HepG2 (cell line): Measurements from ENCODE around the gene MALRD1. TPM values are rescaled to one million over a fixed set of nuclear protein-coding genes. Genes with fewer than 3 reads are reported as not detected.

ENCODE experiments used
- ATAC-seq: fragments of 200-7000 bp; cut with Tn5 transposase; 3 replicates; pipeline ENCODE4 v1.9.1; 2020; ENCODE audit warnings: mild to moderate bottlenecking, moderate library complexity
- BruUV-seq: library from RNA; stranded (reverse); fragments of 400-500 nt; replicated peaks from 2 replicates; lab custom pipeline; 2021; lab: Mats Ljungman, UMichigan
- CTCF ChIA-PET: fragments of 300-600 bp; formaldehyde crosslinking; extraction: SDS; loops from one replicate; lab custom pipeline; 2021; ENCODE audit warnings: low total read pairs, inconsistent platforms, low intra/inter-chr PET ratio; lab: Yijun Ruan, JAX
- POLR2A ChIA-PET: fragments of 350-600 bp; sonication (Branson Sonifier 250); formaldehyde crosslinking; loops from one replicate; lab custom pipeline; 2020; ENCODE audit warnings: antibody characterized with exemption, inconsistent platforms; lab: Yijun Ruan, JAX
- DNase-seq: peaks from one replicate; pipeline ENCODE4 v3.0.0-alpha.2; 2015; ENCODE audit warnings: low spot score
- FAIRE-seq: peaks from 3 replicates; lab custom pipeline; 2011; peaks lifted over from hg19 to GRCh38; lab: Jason Lieb, UNC
- H2AFZ ChIP-seq: one replicate; pipeline ENCODE4 v1.6.1; 2011; ENCODE audit warnings: low read length, inconsistent platforms
- H3K27ac ChIP-seq: fragments of 300-600 bp; 3 replicates; pipeline ENCODE4 v1.8.0; 2011; ENCODE audit warnings: mixed run types, mild to moderate bottlenecking, mixed read lengths, low read length, inconsistent platforms; ENCODE audit not compliant: insufficient read depth; ENCODE audit errors: extremely low read length
- H3K27me3 ChIP-seq, 2 experiments: fragments of 200-600 bp in 1 of 2; 2 replicates in 1 of 2; 3 replicates in 1 of 2; pipeline versions ENCODE4 v1.6.0 to v1.8.0; 2011; ENCODE audit warnings: low read length in 2 of 2, mild to moderate bottlenecking in 2 of 2, moderate library complexity in 2 of 2, inconsistent platforms in 1 of 2; ENCODE audit not compliant: insufficient read depth in 2 of 2, control insufficient read depth in 1 of 2
- H3K36me3 ChIP-seq, 2 experiments: fragments of 200-600 bp in 1 of 2; replicated peaks in 1 of 2; 2 replicates in 1 of 2; 3 replicates in 1 of 2; pipeline versions ENCODE4 v1.5.1 to v1.8.0; 2011; ENCODE audit warnings: low read length in 2 of 2, inconsistent platforms in 1 of 2; ENCODE audit not compliant: insufficient read depth in 2 of 2, control insufficient read depth in 1 of 2
- H3K4me1 ChIP-seq: 2 replicates; pipeline ENCODE4 v1.5.1; 2012; ENCODE audit warnings: low read length, inconsistent platforms; ENCODE audit not compliant: insufficient read depth
- H3K4me2 ChIP-seq: 2 replicates; pipeline ENCODE4 v1.6.0; 2011; ENCODE audit warnings: low read depth, low read length, inconsistent platforms
- H3K4me3 ChIP-seq, 3 experiments: fragments of 200-600 bp in 1 of 3; sonication (generic), shearing (Covaris generic) in 1 of 3; replicated peaks in 1 of 3; 2 replicates each; pipeline ENCODE4 v1.5.1; 2011 to 2016; ENCODE audit warnings: low read length in 3 of 3, inconsistent platforms in 2 of 3, low read depth in 2 of 3, mild to moderate bottlenecking in 2 of 3, control low read depth in 1 of 3, mixed read lengths in 1 of 3; ENCODE audit not compliant: insufficient read depth in 1 of 3
- H3K79me2 ChIP-seq: one replicate; pipeline ENCODE4 v1.6.1; 2011; ENCODE audit warnings: low read length, inconsistent platforms; ENCODE audit not compliant: insufficient read depth
- H3K9ac ChIP-seq: 2 replicates; pipeline ENCODE4 v1.6.0; 2011; ENCODE audit warnings: mild to moderate bottlenecking, low read depth, low read length, inconsistent platforms; ENCODE audit not compliant: insufficient read depth
- H3K9me3 ChIP-seq: 2 replicates; pipeline ENCODE4 v1.5.1; 2012; ENCODE audit warnings: mild to moderate bottlenecking, low read length
- H4K20me1 ChIP-seq: 2 replicates; pipeline ENCODE4 v1.6.0; 2011; ENCODE audit warnings: inconsistent platforms, mild to moderate bottlenecking, low read length, moderate library complexity; ENCODE audit not compliant: insufficient read depth
- CEBPB ChIP-seq: IDR thresholded peaks from 2 replicates; pipeline ENCODE4 v1.6.1; 2011; ENCODE audit warnings: low read depth, low read length, improper control_type of control experiment, borderline replicate concordance
- MAF1 ChIP-seq: sonication (generic); formaldehyde crosslinking; IDR thresholded peaks from 2 replicates; pipeline ENCODE4 v1.5.0; 2020; ENCODE audit warnings: missing genetic modification reagents, borderline replicate concordance
- MED8 ChIP-seq: sonication (generic); formaldehyde crosslinking; IDR thresholded peaks from 2 replicates; pipeline ENCODE4 v1.8.1; 2023; ENCODE audit warnings: mild to moderate bottlenecking, missing genetic modification reagents; ENCODE audit not compliant: insufficient replicate concordance
- SIN3B ChIP-seq: fragments of 150-350 bp; IDR thresholded peaks from 2 replicates; pipeline ENCODE4 v1.6.1; 2014; ENCODE audit warnings: low read length
- SOX13 ChIP-seq, 3 experiments: fragments of 450-650 bp in 1 of 3; sonication (generic) in 1 of 3; formaldehyde crosslinking in 1 of 3; IDR thresholded peaks in 2 of 3; conservative IDR thresholded peaks in 1 of 3; 2 replicates each; pipeline versions ENCODE4 v1.5.0 to v1.6.1; 2016 to 2020; ENCODE audit warnings: antibody characterized with exemption in 1 of 3, mild to moderate bottlenecking in 1 of 3, missing compliant biosample characterization in 1 of 3, missing genetic modification reagents in 1 of 3, moderate library complexity in 1 of 3
- SRSF1 ChIP-seq: fragments of 200-400 bp; formaldehyde crosslinking; optimal IDR thresholded peaks from 2 replicates; pipeline ENCODE3; 2017; ENCODE audit warnings: mild to moderate bottlenecking, low read depth, low read length, moderate library complexity
- SRY ChIP-seq: sonication (generic); formaldehyde crosslinking; IDR thresholded peaks from 2 replicates; pipeline ENCODE4 v1.8.0; 2022; ENCODE audit warnings: mild to moderate bottlenecking, missing genetic modification reagents
- ZNF703 ChIP-seq: sonication (generic); formaldehyde crosslinking; IDR thresholded peaks from 2 replicates; pipeline ENCODE4 v1.5.1; 2020; ENCODE audit warnings: missing genetic modification reagents, mild to moderate bottlenecking, moderate library complexity, borderline replicate concordance
- whole genome bisulfite sequencing: methylation state at CpG from one replicate; pipeline ENCODE4 v1.1.6; 2017; ENCODE audit warnings: low lambda C conversion rate; 5-methylcytosine and 5-hydroxymethylcytosine counted together
- in situ Hi-C: cut with HindIII; loops from 2 replicates; pipeline ENCODE4 v1.10.0; 2017; ENCODE audit warnings: low pct_unique_long_range_greater_than_20kb; ENCODE audit not compliant: extremely low pct_ligation_motif_present
- intact Hi-C: fragments of 100-400 bp; cut with micrococcal nuclease; formaldehyde crosslinking; loops from one replicate; pipeline ENCODE4 v1.10.0; 2022; ENCODE audit not compliant: unreplicated experiment
- polyA plus RNA-seq, 8 experiments: library from polyadenylated mRNA; depleted of rRNA in 3 of 8; stranded (reverse) in 7 of 8; unstranded in 1 of 8; fragments of >200 nt; fragmentation: Illumina TruSeq in 4 of 8; extraction: Trizol in 4 of 8; gene quantifications; 2 replicates each; pipeline versions ENCODE4 v1.2.1 to v1.2.3, GENCODE V29; 2011 to 2016; ENCODE audit warnings: low read depth in 4 of 8, missing spikeins in 1 of 8, mixed read lengths in 1 of 8; ENCODE audit not compliant: insufficient read depth in 1 of 8
- total RNA-seq, 5 experiments: library from RNA; depleted of rRNA; stranded (reverse); fragments of >200 nt; fragmentation: Illumina TruSeq; extraction: Trizol; gene quantifications; 2 replicates each; pipeline ENCODE4 v1.2.3, GENCODE V29; 2016; ENCODE audit warnings: low read depth in 1 of 5
- TF ChIP-seq, protein P1 (sequence below): sonication (generic); formaldehyde crosslinking; IDR thresholded peaks from 2 replicates; pipeline ENCODE4 v1.4.0; 2020; ENCODE audit warnings: missing genetic modification reagents
- TF ChIP-seq, protein P2 (sequence below): sonication (generic); formaldehyde crosslinking; IDR thresholded peaks from 2 replicates; pipeline ENCODE4 v1.4.0; 2020; ENCODE audit warnings: missing genetic modification reagents
- TF ChIP-seq, protein P3 (sequence below): sonication (generic); formaldehyde crosslinking; IDR thresholded peaks from 2 replicates; pipeline ENCODE4 v1.4.0; 2020; ENCODE audit warnings: missing genetic modification reagents
- TF ChIP-seq, protein P4 (sequence below): sonication (generic); formaldehyde crosslinking; IDR thresholded peaks from 2 replicates; pipeline ENCODE4 v1.4.0; 2020; ENCODE audit warnings: missing genetic modification reagents, borderline replicate concordance

Gene MALRD1
- total and polyA plus RNA-seq, 2 of the 13 experiments (the other 11 are each of a cell fraction or from before 2014, with no cell fraction given) = 5.7 to 15.4 TPM

DNA sequence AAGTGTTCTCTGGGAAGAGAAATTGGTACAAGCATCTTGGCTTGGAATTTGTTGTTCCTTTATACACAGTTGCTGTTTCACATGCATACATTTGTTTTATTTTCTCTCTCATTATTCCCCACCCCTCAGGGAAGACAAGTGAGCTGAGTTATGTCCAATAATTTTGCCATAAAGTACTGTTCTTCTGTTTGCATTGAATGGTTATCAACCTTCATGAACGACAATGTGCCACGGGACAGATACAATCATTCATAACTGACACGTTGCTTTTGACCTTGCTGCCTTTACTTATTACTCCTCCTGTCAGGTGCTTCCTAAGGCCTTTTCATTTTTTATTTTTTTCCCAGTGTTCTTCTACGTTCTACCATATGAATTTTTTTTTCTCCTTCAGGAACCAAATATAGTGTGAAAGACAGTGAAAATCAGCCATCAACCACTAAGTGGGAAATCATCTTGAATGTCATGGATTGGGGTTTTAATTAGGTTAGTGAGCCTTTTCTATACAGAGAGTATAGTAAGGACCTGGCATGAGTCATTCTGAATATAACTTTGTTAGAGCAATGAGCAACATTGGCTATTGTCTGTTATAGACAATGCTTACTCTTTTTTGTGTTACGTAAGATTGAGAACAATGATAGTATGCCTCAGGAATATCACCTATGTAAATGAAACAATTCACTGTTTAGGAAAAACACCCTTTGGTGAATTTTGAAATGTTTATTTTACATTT lies 383.2 kb downstream of the MALRD1 start:
- FAIRE-seq (no peak), ATAC-seq (no peak)
- no peak for TF ChIP-seq MAF1 (CRISPR knock-in tag)
- no peak for TF ChIP-seq SRSF1
- TF ChIP-seq, protein P1, sequence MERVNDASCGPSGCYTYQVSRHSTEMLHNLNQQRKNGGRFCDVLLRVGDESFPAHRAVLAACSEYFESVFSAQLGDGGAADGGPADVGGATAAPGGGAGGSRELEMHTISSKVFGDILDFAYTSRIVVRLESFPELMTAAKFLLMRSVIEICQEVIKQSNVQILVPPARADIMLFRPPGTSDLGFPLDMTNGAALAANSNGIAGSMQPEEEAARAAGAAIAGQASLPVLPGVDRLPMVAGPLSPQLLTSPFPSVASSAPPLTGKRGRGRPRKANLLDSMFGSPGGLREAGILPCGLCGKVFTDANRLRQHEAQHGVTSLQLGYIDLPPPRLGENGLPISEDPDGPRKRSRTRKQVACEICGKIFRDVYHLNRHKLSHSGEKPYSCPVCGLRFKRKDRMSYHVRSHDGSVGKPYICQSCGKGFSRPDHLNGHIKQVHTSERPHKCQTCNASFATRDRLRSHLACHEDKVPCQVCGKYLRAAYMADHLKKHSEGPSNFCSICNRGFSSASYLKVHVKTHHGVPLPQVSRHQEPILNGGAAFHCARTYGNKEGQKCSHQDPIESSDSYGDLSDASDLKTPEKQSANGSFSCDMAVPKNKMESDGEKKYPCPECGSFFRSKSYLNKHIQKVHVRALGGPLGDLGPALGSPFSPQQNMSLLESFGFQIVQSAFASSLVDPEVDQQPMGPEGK (CRISPR knock-in tag) = no peak
- TF ChIP-seq SRY (CRISPR knock-in tag) = no peak
- TF ChIP-seq, protein P2, sequence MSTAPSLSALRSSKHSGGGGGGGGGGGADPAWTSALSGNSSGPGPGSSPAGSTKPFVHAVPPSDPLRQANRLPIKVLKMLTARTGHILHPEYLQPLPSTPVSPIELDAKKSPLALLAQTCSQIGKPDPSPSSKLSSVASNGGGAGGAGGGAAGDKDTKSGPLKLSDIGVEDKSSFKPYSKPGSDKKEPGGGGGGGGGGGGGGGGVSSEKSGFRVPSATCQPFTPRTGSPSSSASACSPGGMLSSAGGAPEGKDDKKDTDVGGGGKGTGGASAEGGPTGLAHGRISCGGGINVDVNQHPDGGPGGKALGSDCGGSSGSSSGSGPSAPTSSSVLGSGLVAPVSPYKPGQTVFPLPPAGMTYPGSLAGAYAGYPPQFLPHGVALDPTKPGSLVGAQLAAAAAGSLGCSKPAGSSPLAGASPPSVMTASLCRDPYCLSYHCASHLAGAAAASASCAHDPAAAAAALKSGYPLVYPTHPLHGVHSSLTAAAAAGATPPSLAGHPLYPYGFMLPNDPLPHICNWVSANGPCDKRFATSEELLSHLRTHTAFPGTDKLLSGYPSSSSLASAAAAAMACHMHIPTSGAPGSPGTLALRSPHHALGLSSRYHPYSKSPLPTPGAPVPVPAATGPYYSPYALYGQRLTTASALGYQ (CRISPR knock-in tag) = no peak
- TF ChIP-seq, protein P3, sequence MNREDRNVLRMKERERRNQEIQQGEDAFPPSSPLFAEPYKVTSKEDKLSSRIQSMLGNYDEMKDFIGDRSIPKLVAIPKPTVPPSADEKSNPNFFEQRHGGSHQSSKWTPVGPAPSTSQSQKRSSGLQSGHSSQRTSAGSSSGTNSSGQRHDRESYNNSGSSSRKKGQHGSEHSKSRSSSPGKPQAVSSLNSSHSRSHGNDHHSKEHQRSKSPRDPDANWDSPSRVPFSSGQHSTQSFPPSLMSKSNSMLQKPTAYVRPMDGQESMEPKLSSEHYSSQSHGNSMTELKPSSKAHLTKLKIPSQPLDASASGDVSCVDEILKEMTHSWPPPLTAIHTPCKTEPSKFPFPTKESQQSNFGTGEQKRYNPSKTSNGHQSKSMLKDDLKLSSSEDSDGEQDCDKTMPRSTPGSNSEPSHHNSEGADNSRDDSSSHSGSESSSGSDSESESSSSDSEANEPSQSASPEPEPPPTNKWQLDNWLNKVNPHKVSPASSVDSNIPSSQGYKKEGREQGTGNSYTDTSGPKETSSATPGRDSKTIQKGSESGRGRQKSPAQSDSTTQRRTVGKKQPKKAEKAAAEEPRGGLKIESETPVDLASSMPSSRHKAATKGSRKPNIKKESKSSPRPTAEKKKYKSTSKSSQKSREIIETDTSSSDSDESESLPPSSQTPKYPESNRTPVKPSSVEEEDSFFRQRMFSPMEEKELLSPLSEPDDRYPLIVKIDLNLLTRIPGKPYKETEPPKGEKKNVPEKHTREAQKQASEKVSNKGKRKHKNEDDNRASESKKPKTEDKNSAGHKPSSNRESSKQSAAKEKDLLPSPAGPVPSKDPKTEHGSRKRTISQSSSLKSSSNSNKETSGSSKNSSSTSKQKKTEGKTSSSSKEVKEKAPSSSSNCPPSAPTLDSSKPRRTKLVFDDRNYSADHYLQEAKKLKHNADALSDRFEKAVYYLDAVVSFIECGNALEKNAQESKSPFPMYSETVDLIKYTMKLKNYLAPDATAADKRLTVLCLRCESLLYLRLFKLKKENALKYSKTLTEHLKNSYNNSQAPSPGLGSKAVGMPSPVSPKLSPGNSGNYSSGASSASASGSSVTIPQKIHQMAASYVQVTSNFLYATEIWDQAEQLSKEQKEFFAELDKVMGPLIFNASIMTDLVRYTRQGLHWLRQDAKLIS (CRISPR knock-in tag) = no peak
- TF ChIP-seq SOX13 (IDR thresholded peaks at IDR 0.05) = no peak
- peak in 1 of 2 experiments; percentile 40; a peak in 1 of 4 replicates for TF ChIP-seq SOX13 (CRISPR knock-in tag; conservative IDR thresholded peaks at IDR 0.05 in 1 of 2, IDR thresholded peaks at IDR 0.05 in 1 of 2)
- TF ChIP-seq, protein P4, sequence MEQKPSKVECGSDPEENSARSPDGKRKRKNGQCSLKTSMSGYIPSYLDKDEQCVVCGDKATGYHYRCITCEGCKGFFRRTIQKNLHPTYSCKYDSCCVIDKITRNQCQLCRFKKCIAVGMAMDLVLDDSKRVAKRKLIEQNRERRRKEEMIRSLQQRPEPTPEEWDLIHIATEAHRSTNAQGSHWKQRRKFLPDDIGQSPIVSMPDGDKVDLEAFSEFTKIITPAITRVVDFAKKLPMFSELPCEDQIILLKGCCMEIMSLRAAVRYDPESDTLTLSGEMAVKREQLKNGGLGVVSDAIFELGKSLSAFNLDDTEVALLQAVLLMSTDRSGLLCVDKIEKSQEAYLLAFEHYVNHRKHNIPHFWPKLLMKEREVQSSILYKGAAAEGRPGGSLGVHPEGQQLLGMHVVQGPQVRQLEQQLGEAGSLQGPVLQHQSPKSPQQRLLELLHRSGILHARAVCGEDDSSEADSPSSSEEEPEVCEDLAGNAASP (CRISPR knock-in tag) = no peak
- no peak for TF ChIP-seq ZNF703 (CRISPR knock-in tag)
- no peak for TF ChIP-seq MED8 (CRISPR knock-in tag)
- TF ChIP-seq SIN3B = no peak
- TF ChIP-seq CEBPB = peak; percentile 40; the same call in 1 of the 2 replicates

More for the DNA sequence above, 383.2 kb downstream of the MALRD1 start:
- Histone ChIP-seq H3K79me2 (no peaks in the 10 kb centered on the region), H3K27ac (no peak overlapping the region), H2AFZ (no peak overlapping the region), H3K4me3 (no peak overlapping the region), H3K36me3 (no peaks in the 10 kb centered on the region), H3K9ac (no peak overlapping the region), H3K27me3 (no peaks in the 10 kb centered on the region), H4K20me1 (no peaks in the 10 kb centered on the region), H3K4me2 (no peak overlapping the region), H3K4me1 (no peaks in the 10 kb centered on the region), H3K9me3 (no peaks in the 10 kb centered on the region)
- in situ Hi-C loops (no loop called here), intact Hi-C loops (no loop called here)
- ChIA-PET CTCF (no interaction called here), POLR2A (no interaction called here)
- DNase-seq = no peak
- no TSS peak for BruUV-seq
- 48% methylated on average over 5 of the region's 5 CpGs for WGBS
